Measurements from ENCODE around the gene EPB41. TPM values are rescaled to one million over a fixed set of nuclear protein-coding genes. Genes with fewer than 3 reads are reported as not detected.

The EPB41 gene
- polyA plus RNA-seq, 2 of the 4 experiments (the other 2 are of a cell fraction): 4.9 to 12.8 TPM

DNA sequence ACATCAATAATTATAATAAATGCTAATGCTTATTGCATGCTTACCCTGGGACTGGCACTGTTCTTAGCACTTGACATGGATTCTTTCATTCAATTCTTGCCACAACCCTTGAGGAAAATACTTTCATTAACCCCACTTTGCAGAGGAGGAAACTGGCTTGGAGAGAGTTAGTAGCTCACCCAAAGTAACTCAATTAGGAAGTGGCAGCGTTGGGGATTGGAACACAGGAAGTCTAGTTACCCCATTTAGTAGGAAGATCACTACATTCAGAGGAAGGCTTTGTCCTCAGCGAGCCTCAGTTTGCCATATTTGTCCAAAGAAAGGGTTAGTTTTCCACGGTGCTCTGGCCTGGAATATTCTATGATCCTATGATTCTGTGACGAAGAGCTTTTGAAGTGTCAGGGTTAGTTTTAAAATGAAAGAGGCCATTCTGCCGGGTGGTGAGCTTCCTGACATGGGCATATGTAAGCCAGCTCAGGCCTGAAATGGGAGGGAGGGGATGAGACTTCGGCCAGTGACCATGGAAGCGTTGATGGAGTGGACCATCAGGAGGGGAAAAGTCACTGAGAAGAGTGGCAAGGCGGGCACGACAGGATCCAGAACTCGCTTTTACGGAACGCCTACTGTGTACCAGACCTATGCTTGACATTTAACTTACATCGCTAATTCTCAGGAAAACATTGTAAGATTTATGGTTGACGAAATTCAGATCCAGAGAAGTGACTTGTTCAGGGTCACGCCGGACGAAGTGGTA, 28.2 kb upstream of the EPB41 start (continued):
- TF ChIP-seq, protein P1, sequence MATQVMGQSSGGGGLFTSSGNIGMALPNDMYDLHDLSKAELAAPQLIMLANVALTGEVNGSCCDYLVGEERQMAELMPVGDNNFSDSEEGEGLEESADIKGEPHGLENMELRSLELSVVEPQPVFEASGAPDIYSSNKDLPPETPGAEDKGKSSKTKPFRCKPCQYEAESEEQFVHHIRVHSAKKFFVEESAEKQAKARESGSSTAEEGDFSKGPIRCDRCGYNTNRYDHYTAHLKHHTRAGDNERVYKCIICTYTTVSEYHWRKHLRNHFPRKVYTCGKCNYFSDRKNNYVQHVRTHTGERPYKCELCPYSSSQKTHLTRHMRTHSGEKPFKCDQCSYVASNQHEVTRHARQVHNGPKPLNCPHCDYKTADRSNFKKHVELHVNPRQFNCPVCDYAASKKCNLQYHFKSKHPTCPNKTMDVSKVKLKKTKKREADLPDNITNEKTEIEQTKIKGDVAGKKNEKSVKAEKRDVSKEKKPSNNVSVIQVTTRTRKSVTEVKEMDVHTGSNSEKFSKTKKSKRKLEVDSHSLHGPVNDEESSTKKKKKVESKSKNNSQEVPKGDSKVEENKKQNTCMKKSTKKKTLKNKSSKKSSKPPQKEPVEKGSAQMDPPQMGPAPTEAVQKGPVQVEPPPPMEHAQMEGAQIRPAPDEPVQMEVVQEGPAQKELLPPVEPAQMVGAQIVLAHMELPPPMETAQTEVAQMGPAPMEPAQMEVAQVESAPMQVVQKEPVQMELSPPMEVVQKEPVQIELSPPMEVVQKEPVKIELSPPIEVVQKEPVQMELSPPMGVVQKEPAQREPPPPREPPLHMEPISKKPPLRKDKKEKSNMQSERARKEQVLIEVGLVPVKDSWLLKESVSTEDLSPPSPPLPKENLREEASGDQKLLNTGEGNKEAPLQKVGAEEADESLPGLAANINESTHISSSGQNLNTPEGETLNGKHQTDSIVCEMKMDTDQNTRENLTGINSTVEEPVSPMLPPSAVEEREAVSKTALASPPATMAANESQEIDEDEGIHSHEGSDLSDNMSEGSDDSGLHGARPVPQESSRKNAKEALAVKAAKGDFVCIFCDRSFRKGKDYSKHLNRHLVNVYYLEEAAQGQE (IDR thresholded peaks at IDR 0.05): no peak

DNA sequence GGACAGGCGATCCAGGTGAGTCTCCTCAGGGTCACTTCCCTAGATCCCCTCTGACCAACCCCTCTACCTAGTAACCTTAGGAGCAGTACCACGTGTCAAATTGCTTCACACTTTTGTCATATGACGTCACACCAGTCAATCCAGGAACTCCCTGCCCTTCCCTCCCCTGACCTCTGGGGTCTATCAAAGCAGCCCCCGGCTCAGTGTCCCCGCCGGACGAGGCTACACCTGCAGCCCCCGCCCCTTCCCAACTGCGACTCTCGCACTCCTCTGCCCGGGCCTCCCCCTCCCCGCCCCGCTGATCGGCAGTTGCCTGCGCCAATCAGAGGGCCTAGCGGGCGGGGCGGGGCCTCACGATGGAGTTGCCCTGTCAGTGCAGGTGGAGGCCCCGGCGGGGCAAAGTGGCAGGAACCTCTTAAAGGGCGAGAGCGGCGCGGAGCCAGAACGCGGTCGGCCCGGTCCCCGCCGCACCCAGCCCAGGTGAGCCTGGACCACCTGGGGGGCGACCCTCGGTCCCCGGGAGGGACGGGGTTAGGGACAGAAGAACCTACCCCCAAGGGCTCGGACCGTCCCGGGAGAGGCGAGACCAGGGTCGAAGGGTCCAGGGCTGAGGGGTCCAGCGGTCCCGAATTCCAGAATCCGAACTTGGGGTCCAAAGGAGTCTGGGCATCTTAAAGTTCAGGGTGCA, 27.5 kb upstream of the EPB41 start:
- FAIRE-seq (no peak), ATAC-seq (peak; percentile 73 to 85), DNase-seq (ENCODE audit: low read depth in 1 of 2, low spot score in 1 of 2) (peak; percentile 83 to 93)
- Histone ChIP-seq H3K27ac (peak overlapping the region; percentile 91 to 96), H3K4me1 (peaks cover 37% of the 10 kb centered on the region), H3K4me3 (peak overlapping the region; percentile 89), H3K9me3 (no peaks in the 10 kb centered on the region), H3K4me2 (peak overlapping the region; percentile 99)
- whole genome bisulfite sequencing (ENCODE audit: missing lambda C conversion rate): 13% methylated on average over 4 of the region's 43 CpGs
- TF ChIP-seq PHF8 (IDR thresholded peaks at IDR 0.05; ENCODE audit: borderline replicate concordance, low read depth): peak; percentile 30; the same call in 1 of the 2 replicates
- TF ChIP-seq TFCP2L1 (CRISPR knock-in tag; IDR thresholded peaks at IDR 0.05): no peak
- TF ChIP-seq CBX8 (IDR thresholded peaks at IDR 0.05): no peak
- no peak for TF ChIP-seq SMC3 (IDR thresholded peaks at IDR 0.05)
- TF ChIP-seq HOXA7 (CRISPR knock-in tag; IDR thresholded peaks at IDR 0.05): no peak
- TF ChIP-seq, protein P2, sequence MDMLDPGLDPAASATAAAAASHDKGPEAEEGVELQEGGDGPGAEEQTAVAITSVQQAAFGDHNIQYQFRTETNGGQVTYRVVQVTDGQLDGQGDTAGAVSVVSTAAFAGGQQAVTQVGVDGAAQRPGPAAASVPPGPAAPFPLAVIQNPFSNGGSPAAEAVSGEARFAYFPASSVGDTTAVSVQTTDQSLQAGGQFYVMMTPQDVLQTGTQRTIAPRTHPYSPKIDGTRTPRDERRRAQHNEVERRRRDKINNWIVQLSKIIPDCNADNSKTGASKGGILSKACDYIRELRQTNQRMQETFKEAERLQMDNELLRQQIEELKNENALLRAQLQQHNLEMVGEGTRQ (IDR thresholded peaks at IDR 0.05): peak; percentile 72
- TF ChIP-seq, protein P3, sequence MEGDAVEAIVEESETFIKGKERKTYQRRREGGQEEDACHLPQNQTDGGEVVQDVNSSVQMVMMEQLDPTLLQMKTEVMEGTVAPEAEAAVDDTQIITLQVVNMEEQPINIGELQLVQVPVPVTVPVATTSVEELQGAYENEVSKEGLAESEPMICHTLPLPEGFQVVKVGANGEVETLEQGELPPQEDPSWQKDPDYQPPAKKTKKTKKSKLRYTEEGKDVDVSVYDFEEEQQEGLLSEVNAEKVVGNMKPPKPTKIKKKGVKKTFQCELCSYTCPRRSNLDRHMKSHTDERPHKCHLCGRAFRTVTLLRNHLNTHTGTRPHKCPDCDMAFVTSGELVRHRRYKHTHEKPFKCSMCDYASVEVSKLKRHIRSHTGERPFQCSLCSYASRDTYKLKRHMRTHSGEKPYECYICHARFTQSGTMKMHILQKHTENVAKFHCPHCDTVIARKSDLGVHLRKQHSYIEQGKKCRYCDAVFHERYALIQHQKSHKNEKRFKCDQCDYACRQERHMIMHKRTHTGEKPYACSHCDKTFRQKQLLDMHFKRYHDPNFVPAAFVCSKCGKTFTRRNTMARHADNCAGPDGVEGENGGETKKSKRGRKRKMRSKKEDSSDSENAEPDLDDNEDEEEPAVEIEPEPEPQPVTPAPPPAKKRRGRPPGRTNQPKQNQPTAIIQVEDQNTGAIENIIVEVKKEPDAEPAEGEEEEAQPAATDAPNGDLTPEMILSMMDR (IDR thresholded peaks at IDR 0.05): no peak
- no peak for TF ChIP-seq SREBF2 (IDR thresholded peaks at IDR 0.05)
- no peak for TF ChIP-seq NFE2L2 (conservative IDR thresholded peaks at IDR 0.05; ENCODE audit: low read length)
- no peak for TF ChIP-seq TP53 (CRISPR knock-in tag; IDR thresholded peaks at IDR 0.05)
- no peak for TF ChIP-seq KDM5A (IDR thresholded peaks at IDR 0.05)
- no peak for TF ChIP-seq RFX5 (IDR thresholded peaks at IDR 0.05)
- TF ChIP-seq ZNF302 (CRISPR knock-in tag; IDR thresholded peaks at IDR 0.05): no peak
- TF ChIP-seq, protein P4, sequence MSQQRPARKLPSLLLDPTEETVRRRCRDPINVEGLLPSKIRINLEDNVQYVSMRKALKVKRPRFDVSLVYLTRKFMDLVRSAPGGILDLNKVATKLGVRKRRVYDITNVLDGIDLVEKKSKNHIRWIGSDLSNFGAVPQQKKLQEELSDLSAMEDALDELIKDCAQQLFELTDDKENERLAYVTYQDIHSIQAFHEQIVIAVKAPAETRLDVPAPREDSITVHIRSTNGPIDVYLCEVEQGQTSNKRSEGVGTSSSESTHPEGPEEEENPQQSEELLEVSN (IDR thresholded peaks at IDR 0.05; ENCODE audit: borderline replicate concordance, low read depth): peak; percentile 57; the same call in 1 of the 2 replicates
- TF ChIP-seq, protein P5, sequence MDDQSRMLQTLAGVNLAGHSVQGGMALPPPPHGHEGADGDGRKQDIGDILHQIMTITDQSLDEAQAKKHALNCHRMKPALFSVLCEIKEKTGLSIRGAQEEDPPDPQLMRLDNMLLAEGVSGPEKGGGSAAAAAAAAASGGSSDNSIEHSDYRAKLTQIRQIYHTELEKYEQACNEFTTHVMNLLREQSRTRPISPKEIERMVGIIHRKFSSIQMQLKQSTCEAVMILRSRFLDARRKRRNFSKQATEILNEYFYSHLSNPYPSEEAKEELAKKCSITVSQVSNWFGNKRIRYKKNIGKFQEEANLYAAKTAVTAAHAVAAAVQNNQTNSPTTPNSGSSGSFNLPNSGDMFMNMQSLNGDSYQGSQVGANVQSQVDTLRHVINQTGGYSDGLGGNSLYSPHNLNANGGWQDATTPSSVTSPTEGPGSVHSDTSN (IDR thresholded peaks at IDR 0.05): peak; percentile 88
- TF ChIP-seq, protein P6, sequence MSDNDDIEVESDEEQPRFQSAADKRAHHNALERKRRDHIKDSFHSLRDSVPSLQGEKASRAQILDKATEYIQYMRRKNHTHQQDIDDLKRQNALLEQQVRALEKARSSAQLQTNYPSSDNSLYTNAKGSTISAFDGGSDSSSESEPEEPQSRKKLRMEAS (IDR thresholded peaks at IDR 0.05): peak; percentile 87
- peak; percentile 70 to 76; a peak in 3 of 4 replicates for TF ChIP-seq CEBPB (IDR thresholded peaks at IDR 0.05)
- no peak for TF ChIP-seq FOXS1 (CRISPR knock-in tag; IDR thresholded peaks at IDR 0.05)
- CTCF ChIA-PET: interaction anchor here (0.7 to 9.6 kb wide), 5 partner anchors 10 to 147 kb away, joined by 3 to 75 read pairs (median 4); no protein-coding TSS in a partner anchor
- POLR2A ChIA-PET: no interaction called here

Measured in A549 (cell line).